H1 (cell line): ENCODE results near the gene CNIH3. TPM values are rescaled to one million over a fixed set of nuclear protein-coding genes. Genes with fewer than 3 reads are reported as not detected.
"Not testable (repeated sequence)": the region's sequence is repeated elsewhere in the genome, so short reads cannot be mapped to it uniquely, and the experiment has no call there.

Experiments
- CTCF ChIA-PET: fragments of 300-600 bp; sonication (Branson Sonifier 250); formaldehyde crosslinking; loops from one replicate; lab custom pipeline; 2021; ENCODE audit not compliant: partially characterized antibody; lab: Charles Lee
- POLR2A ChIA-PET: fragments of 300-600 bp; sonication (Branson Sonifier 250); formaldehyde crosslinking; loops from one replicate; lab custom pipeline; 2021; ENCODE audit warnings: inconsistent platforms; ENCODE audit not compliant: partially characterized antibody; lab: Charles Lee
- DNase-seq, 2 experiments: peaks; one replicate each; pipeline versions ENCODE4 v3.0.0 to v3.0.0-alpha.2; 2010 to 2022; ENCODE audit warnings: low spot score in 2 of 2, low read depth in 1 of 2, mixed read lengths in 1 of 2
- FAIRE-seq: peaks from 2 replicates; lab custom pipeline; 2011; peaks lifted over from hg19 to GRCh38; lab: Jason Lieb, UNC
- H2AFZ ChIP-seq: 2 replicates; pipeline ENCODE4 v1.8.1; 2012; ENCODE audit warnings: low read length, inconsistent platforms
- H2AK5ac ChIP-seq: 2 replicates; pipeline ENCODE4 v1.6.1; 2013; ENCODE audit warnings: low read depth, low read length
- H2BK120ac ChIP-seq: replicated peaks from 2 replicates; pipeline ENCODE3; 2013; ENCODE audit warnings: low read depth, low read length, inconsistent platforms
- H2BK12ac ChIP-seq: 2 replicates; pipeline ENCODE4 v1.6.1; 2013; ENCODE audit warnings: low read depth, low read length
- H2BK15ac ChIP-seq: 2 replicates; pipeline ENCODE4 v1.6.1; 2013; ENCODE audit warnings: low read length
- H2BK20ac ChIP-seq: 2 replicates; pipeline ENCODE4 v1.6.1; 2013; ENCODE audit warnings: low read length
- H2BK5ac ChIP-seq: 2 replicates; pipeline ENCODE4 v1.6.1; 2013; ENCODE audit warnings: low read depth, low read length
- H3K14ac ChIP-seq: 2 replicates; pipeline ENCODE4 v1.6.1; 2013; ENCODE audit warnings: inconsistent platforms; ENCODE audit not compliant: insufficient read length
- H3K18ac ChIP-seq: 2 replicates; pipeline ENCODE4 v1.6.1; 2013; ENCODE audit warnings: low read length; ENCODE audit errors: extremely low read depth
- H3K23ac ChIP-seq: 2 replicates; pipeline ENCODE4 v1.6.1; 2013; ENCODE audit warnings: inconsistent platforms; ENCODE audit not compliant: insufficient read length
- H3K23me2 ChIP-seq: 2 replicates; pipeline ENCODE4 v1.6.1; 2013; ENCODE audit warnings: low read depth, low read length
- H3K27ac ChIP-seq: 2 replicates; pipeline ENCODE4 v1.6.1; 2011; ENCODE audit warnings: low read depth, low read length, inconsistent platforms
- H3K27me3 ChIP-seq, 4 experiments: replicated peaks in 1 of 4; 1 replicate in 1 of 4; 2 replicates in 3 of 4; pipeline versions ENCODE4 v1.6.1 to v1.8.1; 2011 to 2013; ENCODE audit warnings: low read length in 3 of 4, mild to moderate bottlenecking in 3 of 4, inconsistent platforms in 2 of 4, mixed read lengths in 2 of 4, moderate library complexity in 1 of 4; ENCODE audit not compliant: control insufficient read depth in 3 of 4, insufficient read depth in 3 of 4; ENCODE audit errors: extremely low read depth in 1 of 4
- H3K36me3 ChIP-seq, 4 experiments: 2 replicates each; pipeline versions ENCODE4 v1.6.1 to v1.8.1; 2011 to 2013; ENCODE audit warnings: mild to moderate bottlenecking in 4 of 4, low read length in 3 of 4, moderate library complexity in 2 of 4, control low read depth in 1 of 4, inconsistent platforms in 1 of 4; ENCODE audit not compliant: insufficient read depth in 4 of 4, control insufficient read depth in 2 of 4
- H3K4ac ChIP-seq: replicated peaks from 2 replicates; pipeline ENCODE3; 2013; ENCODE audit warnings: low read length, low read depth, mixed read lengths, inconsistent platforms; ENCODE audit not compliant: insufficient read length
- H3K4me1 ChIP-seq, 4 experiments: replicated peaks in 1 of 4; 1 replicate in 1 of 4; 2 replicates in 3 of 4; pipeline versions ENCODE4 v1.6.1 to v1.8.1; 2011 to 2013; ENCODE audit warnings: low read length in 3 of 4, inconsistent platforms in 2 of 4, mixed read lengths in 1 of 4; ENCODE audit not compliant: insufficient read depth in 4 of 4, control insufficient read depth in 3 of 4
- H3K4me2 ChIP-seq, 2 experiments: 2 replicates each; pipeline versions ENCODE4 v1.6.1 to v1.8.1; 2011 to 2013; ENCODE audit warnings: low read depth in 2 of 2, low read length in 2 of 2, control low read depth in 1 of 2, inconsistent platforms in 1 of 2, mild to moderate bottlenecking in 1 of 2; ENCODE audit not compliant: insufficient read depth in 1 of 2
- H3K4me3 ChIP-seq, 4 experiments: fragments of 200-600, 300-600 bp in 1 of 4; sonication (generic), shearing (Covaris generic), sonication (Bioruptor Twin) in 1 of 4; 2 replicates each; pipeline versions ENCODE4 v1.5.1 to v1.8.1; 2011 to 2016; ENCODE audit warnings: low read length in 4 of 4, low read depth in 3 of 4, control low read depth in 2 of 4, inconsistent platforms in 2 of 4, mild to moderate bottlenecking in 2 of 4, mixed read lengths in 1 of 4, moderate library complexity in 1 of 4; ENCODE audit not compliant: insufficient read depth in 2 of 4; ENCODE audit errors: extremely low read depth in 1 of 4
- H3K56ac ChIP-seq: replicated peaks from 2 replicates; pipeline ENCODE3; 2013; ENCODE audit warnings: low read depth, mild to moderate bottlenecking, mixed read lengths, low read length, inconsistent platforms; ENCODE audit not compliant: insufficient read length
- H3K79me1 ChIP-seq: 2 replicates; pipeline ENCODE4 v1.6.1; 2013; ENCODE audit warnings: low read depth, low read length, control low read depth
- H3K79me2 ChIP-seq, 2 experiments: 2 replicates each; pipeline versions ENCODE4 v1.6.1 to v1.8.1; 2012 to 2013; ENCODE audit warnings: low read length in 2 of 2, mild to moderate bottlenecking in 2 of 2, inconsistent platforms in 1 of 2; ENCODE audit not compliant: insufficient read depth in 2 of 2, control insufficient read depth in 1 of 2
- H3K9ac ChIP-seq, 4 experiments: replicated peaks in 1 of 4; 1 replicate in 1 of 4; 2 replicates in 3 of 4; pipeline versions ENCODE4 v1.6.1 to v1.8.1; 2011 to 2013; ENCODE audit warnings: low read depth in 3 of 4, low read length in 3 of 4, control low read depth in 2 of 4, mild to moderate bottlenecking in 2 of 4, moderate library complexity in 2 of 4, inconsistent platforms in 1 of 4; ENCODE audit errors: extremely low read depth in 1 of 4
- H3K9me3 ChIP-seq, 2 experiments: 2 replicates each; pipeline versions ENCODE4 v1.6.1 to v1.8.1; 2012 to 2013; ENCODE audit warnings: mild to moderate bottlenecking in 2 of 2, moderate library complexity in 2 of 2, control low read depth in 1 of 2, inconsistent platforms in 1 of 2, low read depth in 1 of 2, low read length in 1 of 2, mixed read lengths in 1 of 2; ENCODE audit not compliant: insufficient read depth in 2 of 2
- H4K20me1 ChIP-seq, 2 experiments: replicated peaks in 1 of 2; 2 replicates each; pipeline versions ENCODE3 to v1.8.1; 2011 to 2013; ENCODE audit warnings: inconsistent platforms in 2 of 2, low read length in 2 of 2, mild to moderate bottlenecking in 1 of 2; ENCODE audit not compliant: insufficient read depth in 2 of 2, control insufficient read depth in 1 of 2
- H4K5ac ChIP-seq: 2 replicates; pipeline ENCODE4 v1.6.1; 2013; ENCODE audit warnings: low read length, low read depth, mixed read lengths, inconsistent platforms; ENCODE audit not compliant: insufficient read length
- H4K8ac ChIP-seq: 2 replicates; pipeline ENCODE4 v1.8.0; 2013; ENCODE audit warnings: mild to moderate bottlenecking, moderate library complexity, low read length, inconsistent platforms; ENCODE audit not compliant: insufficient read depth; ENCODE audit errors: extremely low read depth
- H4K91ac ChIP-seq: replicated peaks from 2 replicates; pipeline ENCODE3; 2013; ENCODE audit warnings: low read length, mixed read lengths, inconsistent platforms; ENCODE audit not compliant: insufficient read length
- WGBS, 2 experiments: shearing (Covaris generic) in 1 of 2; methylation state at CpG; one replicate each; pipeline versions ENCODE4 v1.1.6 to v1.1.7; 2013 to 2015; ENCODE audit warnings: low lambda C conversion rate in 2 of 2, mixed read lengths in 2 of 2, inconsistent platforms in 1 of 2, low coverage in 1 of 2, missing lambda C conversion rate in 1 of 2; ENCODE audit not compliant: insufficient replicate concordance in 2 of 2, insufficient coverage in 1 of 2, insufficient read length in 1 of 2; ENCODE audit errors: extremely low coverage in 1 of 2, missing lambda C conversion rate in 1 of 2; 5-methylcytosine and 5-hydroxymethylcytosine counted together
- polyA plus RNA-seq, 7 experiments: library from polyadenylated mRNA; depleted of rRNA in 3 of 7; stranded (reverse) in 5 of 7; unstranded in 2 of 7; fragments of >200 nt in 5 of 7; fragments of 200-250 nt in 2 of 7; gene quantifications; 1 replicate in 5 of 7; 2 replicates in 1 of 7; 4 replicates in 1 of 7; pipeline versions ENCODE4 v1.2.1 to v1.2.3, GENCODE V29; 2011 to 2013; ENCODE audit warnings: missing spikeins in 2 of 7, mixed read lengths in 2 of 7
- total RNA-seq: library from RNA; stranded (reverse); fragmentation: NEBNext Ultra II Directional; extraction: Animal tissue kit (Norgen Biotek cat#: 25700); gene quantifications from 2 replicates; pipeline ENCODE4 v1.2.1, GENCODE V29; 2021

Gene CNIH3
- total and polyA plus RNA-seq, 2 of the 8 experiments (the other 6 are each of a cell fraction or from before 2014, with no cell fraction given), result 3.7 to 5.6 TPM

- H4K20me1 ChIP-seq, H3K56ac ChIP-seq, H2BK5ac ChIP-seq, H3K14ac ChIP-seq, H4K91ac ChIP-seq, H4K8ac ChIP-seq, H3K4me2 ChIP-seq, H3K4me3 ChIP-seq, H3K23ac ChIP-seq, H3K18ac ChIP-seq, H4K5ac ChIP-seq, H3K4me1 ChIP-seq, H3K79me2 ChIP-seq, H2BK120ac ChIP-seq, H2BK12ac ChIP-seq, H2AFZ ChIP-seq, H2AK5ac ChIP-seq, H3K79me1 ChIP-seq, DNase-seq, H3K4ac ChIP-seq, H2BK15ac ChIP-seq, H3K27me3 ChIP-seq, POLR2A ChIA-PET, FAIRE-seq, CTCF ChIA-PET, H3K9ac ChIP-seq, H3K27ac ChIP-seq, H3K23me2 ChIP-seq, H3K36me3 ChIP-seq, H2BK20ac ChIP-seq, H3K9me3 ChIP-seq: not testable (repeated sequence)
- 83% methylated on average over 3 of the region's 3 CpGs; no CpG with 5 or more reads in 1 of the 2 experiments for WGBS, 2 experiments
These were observed 44.1 kb upstream of the CNIH3 start for GRCh38 chr1:224571975-224572374.
